Rectal smooth muscle tissue (tissue), 1 donor: Measurements from ENCODE around the gene UBA1.

Experiments used
- H3K27ac ChIP-seq: one replicate; pipeline ENCODE4 v1.7.0; 2013; ENCODE audit warnings: low read depth, low read length, inconsistent platforms
- H3K27me3 ChIP-seq: one replicate; pipeline ENCODE4 v1.7.0; 2013; ENCODE audit warnings: low read length; ENCODE audit not compliant: control insufficient read depth, insufficient read depth
- H3K36me3 ChIP-seq: one replicate; pipeline ENCODE4 v1.7.0; 2013; ENCODE audit warnings: low read length; ENCODE audit not compliant: control insufficient read depth, insufficient read depth
- H3K4me1 ChIP-seq: one replicate; pipeline ENCODE4 v1.7.0; 2013; ENCODE audit warnings: low read length; ENCODE audit not compliant: control insufficient read depth, insufficient read depth
- H3K4me3 ChIP-seq: one replicate; pipeline ENCODE4 v1.7.0; 2013; ENCODE audit warnings: low read length
- H3K9ac ChIP-seq: one replicate; pipeline ENCODE4 v1.7.0; 2013; ENCODE audit warnings: low read length

Gene UBA1

GRCh38 chrX:47212381-47213293, 19.0 kb downstream of the UBA1 start:
- Histone ChIP-seq H3K36me3 (peaks cover 71% of the 10 kb centered on the region), H3K4me1 (peaks cover 8% of the 10 kb centered on the region), H3K9ac (no peak overlapping the region), H3K27me3 (no peaks in the 10 kb centered on the region), H3K27ac (no peak overlapping the region), H3K4me3 (no peak overlapping the region)

- no peak overlapping the region for H3K4me3 ChIP-seq
- H3K27ac ChIP-seq = no peak overlapping the region
- peaks cover 8% of the 10 kb centered on the region for H3K4me1 ChIP-seq
- no peaks in the 10 kb centered on the region for H3K27me3 ChIP-seq
- H3K36me3 ChIP-seq = peaks cover 64% of the 10 kb centered on the region
- no peak overlapping the region for H3K9ac ChIP-seq
Measured at GRCh38 chrX:47214435-47215077, 20.9 kb downstream of the UBA1 start.

GRCh38 chrX:47215291-47215900, 21.8 kb downstream of the UBA1 start:
- H3K27me3 ChIP-seq = no peaks in the 10 kb centered on the region
- no peak overlapping the region for H3K27ac ChIP-seq
- peaks cover 14% of the 10 kb centered on the region for H3K4me1 ChIP-seq
- peaks cover 56% of the 10 kb centered on the region for H3K36me3 ChIP-seq
- H3K4me3 ChIP-seq = no peak overlapping the region
- no peak overlapping the region for H3K9ac ChIP-seq

- H3K9ac ChIP-seq = peak overlapping the region; percentile 3
- H3K27ac ChIP-seq = peak overlapping the region; percentile 77
- H3K4me3 ChIP-seq = peak overlapping the region; percentile 6
- H3K36me3 ChIP-seq = peaks cover 45% of the 10 kb centered on the region
- peaks cover 14% of the 10 kb centered on the region for H3K4me1 ChIP-seq
- H3K27me3 ChIP-seq = no peaks in the 10 kb centered on the region
Measured at GRCh38 chrX:47216393-47216925, 22.8 kb downstream of the UBA1 start.

GRCh38 chrX:47217121-47217851, 23.7 kb downstream of the UBA1 start:
- H3K4me3 ChIP-seq = peak overlapping the region; percentile 27
- H3K27ac ChIP-seq = peak overlapping the region; percentile 77
- H3K27me3 ChIP-seq = no peaks in the 10 kb centered on the region
- peaks cover 38% of the 10 kb centered on the region for H3K36me3 ChIP-seq
- H3K4me1 ChIP-seq = peaks cover 14% of the 10 kb centered on the region
- H3K9ac ChIP-seq = no peak overlapping the region

GRCh38 chrX:47217852-47218279, 24.2 kb downstream of the UBA1 start:
- H3K4me3 ChIP-seq = peak overlapping the region; percentile 94
- no peaks in the 10 kb centered on the region for H3K27me3 ChIP-seq
- H3K36me3 ChIP-seq = peaks cover 32% of the 10 kb centered on the region
- peak overlapping the region; percentile 98 for H3K27ac ChIP-seq
- H3K4me1 ChIP-seq = peaks cover 14% of the 10 kb centered on the region
- peak overlapping the region; percentile 93 for H3K9ac ChIP-seq

- H3K4me3 ChIP-seq = peak within 1 kb of the TSS; percentile 94
- H3K9ac ChIP-seq = peak within 1 kb of the TSS; percentile 93
- no peaks in the 10 kb centered on the region for H3K27me3 ChIP-seq
- H3K36me3 ChIP-seq = peaks cover 28% of the 10 kb centered on the region
- peak within 1 kb of the TSS; percentile 98 for H3K27ac ChIP-seq
- H3K4me1 ChIP-seq = peaks cover 14% of the 10 kb centered on the region
Measured at GRCh38 chrX:47218280-47218919, 24.8 kb downstream of the UBA1 start, which contains the start of gene CDK16. Gene CDK16, plus strand, starts transcription at chrX:47218681. Its CDS starts 4,877 bp downstream, at chrX:47223558.

GRCh38 chrX:47218920-47219815, 25.5 kb downstream of the UBA1 start:
- Histone ChIP-seq H3K27me3 (no peaks in the 10 kb centered on the region), H3K9ac (peak overlapping the region; percentile 93), H3K36me3 (peaks cover 31% of the 10 kb centered on the region), H3K4me1 (peaks cover 14% of the 10 kb centered on the region), H3K4me3 (peak overlapping the region; percentile 94), H3K27ac (peak overlapping the region; percentile 98)

GRCh38 chrX:47221756-47222155, 28.1 kb downstream of the UBA1 start:
- Histone ChIP-seq H3K9ac (no peak overlapping the region), H3K27ac (no peak overlapping the region), H3K36me3 (peaks cover 33% of the 10 kb centered on the region), H3K27me3 (peaks cover 2% of the 10 kb centered on the region), H3K4me3 (no peak overlapping the region), H3K4me1 (peaks cover 10% of the 10 kb centered on the region)

GRCh38 chrX:47222751-47223350, 29.2 kb downstream of the UBA1 start:
- Histone ChIP-seq H3K27ac (no peak overlapping the region), H3K36me3 (peaks cover 36% of the 10 kb centered on the region), H3K27me3 (peaks cover 2% of the 10 kb centered on the region), H3K4me1 (peaks cover 6% of the 10 kb centered on the region), H3K4me3 (no peak overlapping the region), H3K9ac (no peak overlapping the region)
